Uterus (tissue), 2 donors: Measurements from ENCODE around the gene PAX2.

Source experiments
- CTCF ChIP-seq, 4 experiments: fragments of 200-600 bp in 2 of 4; fragments of 450-650 bp in 2 of 4; sonication (generic) in 2 of 4; IDR thresholded peaks; one replicate each; pipeline ENCODE4 v1.5.1; 2016 to 2019; ENCODE audit warnings: antibody characterized with exemption in 4 of 4, mild to moderate bottlenecking in 2 of 4, moderate library complexity in 1 of 4
- POLR2A ChIP-seq, 2 donors: fragments of 450-650 bp; IDR thresholded peaks; one replicate each; pipeline ENCODE4 v1.6.1; 2016; ENCODE audit warnings: antibody characterized with exemption in 2 of 2, mild to moderate bottlenecking in 1 of 2, moderate library complexity in 1 of 2

GRCh38 chr10:100776671-100777070 is 31.3 kb downstream of the PAX2 start:
- no peak for TF ChIP-seq POLR2A (IDR thresholded peaks at IDR 0.05)
- TF ChIP-seq CTCF (IDR thresholded peaks at IDR 0.05) = no peak
